ENCODE results near the gene CCDC30.

DNA sequence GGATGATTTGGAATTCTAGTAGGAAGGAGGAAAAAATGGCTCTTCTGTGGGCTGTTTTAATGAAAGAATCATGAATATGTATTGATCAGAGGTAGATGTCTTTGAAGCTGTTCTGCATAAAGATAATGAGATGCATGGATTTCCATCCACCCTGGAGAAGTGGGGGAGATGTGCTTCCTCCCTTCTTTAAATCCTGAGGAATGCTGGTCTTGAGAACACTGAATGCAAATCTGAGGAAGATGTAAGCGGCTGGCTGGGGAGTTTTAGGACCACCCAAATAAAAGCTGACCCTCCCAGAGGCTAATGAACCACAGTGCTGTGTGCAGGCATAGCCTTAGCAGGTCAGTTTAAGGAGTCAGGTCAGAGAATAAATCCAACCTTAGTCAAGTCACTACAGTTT lies 44.6 kb upstream of the CCDC30 start:
- no peak for TF ChIP-seq CTCF (IDR thresholded peaks at IDR 0.05)
- TF ChIP-seq POLR2A (IDR thresholded peaks at IDR 0.05; ENCODE audit: low read depth): no peak

All from esophagus muscularis mucosa (tissue), 3 donors.